Stimulated activated CD8-positive, alpha-beta memory T cell treated with anti-CD3 and anti-CD28 coated beads, Interleukin-15, amount 100 ng/mL, for 1 hour (primary cell): ENCODE measurements around the gene PEX19.

Source experiments
- DNase-seq: peaks from one replicate; pipeline ENCODE4 v3.0.0-alpha.2; 2020; ENCODE audit warnings: low read depth

PEX19 gene

GRCh38 chr1:160237558-160237957 is 47.4 kb downstream of the PEX19 start:
- no peak for DNase-seq

GRCh38 chr1:160236806-160237205 is 48.1 kb downstream of the PEX19 start:
- no peak for DNase-seq

- no peak for DNase-seq
Measured at GRCh38 chr1:160232911-160233310, 52.0 kb downstream of the PEX19 start.

GRCh38 chr1:160228431-160228830 is 56.5 kb downstream of the PEX19 start:
- no peak for DNase-seq

GRCh38 chr1:160227561-160227960 is 57.4 kb downstream of the PEX19 start:
- no peak for DNase-seq

- DNase-seq = no peak
Measured at GRCh38 chr1:160227034-160227433, 57.9 kb downstream of the PEX19 start.
